Upper lobe of left lung (tissue), 6 donors: ENCODE measurements around the gene S1PR3. TPM values are rescaled to one million over a fixed set of nuclear protein-coding genes. Genes with fewer than 3 reads are reported as not detected.
A peak's percentile ranks its signal among the peaks of the same experiment; 100 is the strongest.
"Not testable (repeated sequence)": the region's sequence is repeated elsewhere in the genome, so short reads cannot be mapped to it uniquely, and the experiment has no call there.

Experiments
- ATAC-seq, 2 donors: fragments of 200-7000 bp; cut with Tn5 transposase; one replicate each; pipeline ENCODE4 v1.9.1; 2022; ENCODE audit warnings: mild to moderate bottlenecking in 2 of 2, moderate library complexity in 2 of 2; ENCODE audit not compliant: low FRiP score in 2 of 2
- DNase-seq, 2 donors: peaks; one replicate each; pipeline ENCODE4 v3.0.0-alpha.2; 2019 to 2020
- H3K27ac ChIP-seq, 4 donors: fragments of 200-600 bp; sonication (generic); one replicate each; pipeline ENCODE4 v1.5.1; 2016 to 2019
- H3K27me3 ChIP-seq, 4 donors: fragments of 200-600 bp; sonication (generic); one replicate each; pipeline ENCODE4 v1.5.1; 2017 to 2019
- H3K36me3 ChIP-seq, 4 donors: fragments of 200-600 bp; sonication (generic); one replicate each; pipeline ENCODE4 v1.5.1; 2016 to 2019
- H3K4me1 ChIP-seq, 4 donors: fragments of 200-600 bp; sonication (generic); one replicate each; pipeline ENCODE4 v1.5.1; 2018 to 2019
- H3K4me3 ChIP-seq, 4 donors: fragments of 200-600 bp; sonication (generic); one replicate each; pipeline ENCODE4 v1.5.1; 2017 to 2019; ENCODE audit warnings: mild to moderate bottlenecking in 2 of 4, moderate library complexity in 1 of 4
- H3K9me3 ChIP-seq, 4 donors: fragments of 200-600 bp; sonication (generic); one replicate each; pipeline ENCODE4 v1.5.1; 2018 to 2019
- EP300 ChIP-seq, 4 donors: sonication (generic); formaldehyde crosslinking; IDR thresholded peaks; one replicate each; pipeline ENCODE4 v1.5.1; 2017; ENCODE audit warnings: antibody characterized with exemption in 4 of 4, control low read depth in 2 of 4
- POLR2A ChIP-seq, 4 donors: fragments of 450-650 bp; IDR thresholded peaks; one replicate each; pipeline ENCODE4 v1.5.1; 2016 to 2017; ENCODE audit warnings: antibody characterized with exemption in 4 of 4, mild to moderate bottlenecking in 2 of 4
- POLR2AphosphoS5 ChIP-seq, 2 donors: sonication (generic); formaldehyde crosslinking; IDR thresholded peaks; one replicate each; pipeline ENCODE4 v1.5.1; 2017; ENCODE audit warnings: antibody characterized with exemption in 2 of 2
- WGBS, 2 donors: methylation state at CpG; one replicate each; pipeline ENCODE4 v1.1.5; 2017 to 2018; 5-methylcytosine and 5-hydroxymethylcytosine counted together
- total RNA-seq, 6 donors: library from RNA; depleted of rRNA in 4 of 6; stranded (reverse); fragments of >200 nt in 4 of 6; gene quantifications; one replicate each; pipeline versions ENCODE4 v1.1.0 to v1.2.1, GENCODE V29; 2016 to 2021
- TF ChIP-seq, protein P1 (sequence below), 6 experiments: fragments of 450-650 bp in 4 of 6; fragments of 200-600 bp in 2 of 6; sonication (generic) in 2 of 6; IDR thresholded peaks; one replicate each; pipeline ENCODE4 v1.5.1; 2016 to 2019; ENCODE audit warnings: antibody characterized with exemption in 6 of 6
- donor health status: DM: no; HTN: no; CAD: no; lungs with moderate emphysema.
- donor health status: DM: no; HTN: yes; CAD: no; lungs with severe emphysema.

The S1PR3 gene
- total RNA-seq = 10 to 100 TPM in 2 of 6 donors, 1 to 10 TPM in 4; 3.3 to 13.6 (median 5.4) TPM

DNA sequence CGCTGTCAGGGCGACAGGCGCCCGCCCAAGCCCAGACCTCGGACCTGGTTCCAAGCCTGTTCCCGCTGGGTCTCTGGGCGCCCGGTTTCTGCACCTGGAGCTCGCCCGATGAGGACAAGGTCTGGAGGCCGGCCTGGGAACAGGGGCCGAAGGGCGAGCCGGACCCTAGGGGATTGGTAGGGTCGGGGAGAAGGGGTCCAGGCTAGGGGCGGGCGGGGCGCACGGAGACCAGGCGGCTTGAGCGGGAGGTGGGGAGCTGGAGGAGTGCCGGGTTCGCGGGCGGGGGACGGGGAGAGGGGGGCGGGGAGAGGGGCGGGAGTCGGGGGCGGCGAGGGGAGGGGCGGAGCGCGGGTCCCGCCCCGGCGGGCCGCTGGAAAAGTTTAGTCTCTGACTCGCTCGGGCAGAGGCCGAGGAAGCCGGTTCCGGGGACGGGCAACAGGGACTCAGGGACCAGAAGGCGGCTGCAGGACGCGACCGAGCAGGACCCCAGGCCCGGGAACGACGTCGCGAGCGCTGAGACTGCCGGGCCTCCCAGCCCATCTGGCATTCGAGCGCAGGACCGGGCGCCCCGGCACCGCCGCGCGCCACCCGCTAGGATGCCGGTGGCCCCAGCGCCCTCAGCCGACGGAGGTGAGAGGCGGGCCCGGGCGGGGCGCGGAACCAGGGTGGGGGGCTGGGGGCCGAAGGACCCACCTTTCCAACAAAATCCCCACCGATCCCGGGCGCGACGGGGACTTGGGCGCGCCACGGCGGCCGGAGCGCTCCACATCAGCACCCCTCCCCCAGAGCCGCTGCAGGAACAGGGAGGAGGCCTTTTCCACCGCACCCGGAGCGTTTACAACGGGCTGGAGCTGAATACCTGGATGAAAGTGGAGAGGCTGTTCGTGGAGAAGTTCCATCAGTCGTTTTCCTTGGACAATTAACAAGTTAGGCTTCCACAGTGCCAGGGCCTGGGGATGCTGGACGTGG is at the start of gene S1PR3:
Gene S1PR3 (plus strand): TSS at position 403 of the 969 bp plus-strand sequence. CDS start 9,733 bp downstream, outside the sequence.
- no peaks in the 10 kb centered on the region for H3K36me3 ChIP-seq
- DNase-seq = peak; percentile 48 to 90
- peak in 1 of 2 donors; percentile 88 for ATAC-seq
- peaks cover 0 to 13% (median 0%) of the 10 kb centered on the region in 4 donors for H3K27me3 ChIP-seq
- peak within 1 kb of the TSS; percentile 66 to 81 (median 74) for H3K27ac ChIP-seq
- 3 to 5% methylated on average over 17 to 44 of the region's 94 CpGs for WGBS, 2 donors
- H3K4me1 ChIP-seq = peaks cover 7 to 28% (median 25%) of the 10 kb centered on the region in 4 donors
- TF ChIP-seq EP300 (IDR thresholded peaks at IDR 0.05) (no peak), POLR2A (IDR thresholded peaks at IDR 0.05) (peak in 1 of 4 donors; percentile 50), POLR2AphosphoS5 (IDR thresholded peaks at IDR 0.05) (peak in 1 of 2 donors; percentile 39)
- TF ChIP-seq, protein P1, sequence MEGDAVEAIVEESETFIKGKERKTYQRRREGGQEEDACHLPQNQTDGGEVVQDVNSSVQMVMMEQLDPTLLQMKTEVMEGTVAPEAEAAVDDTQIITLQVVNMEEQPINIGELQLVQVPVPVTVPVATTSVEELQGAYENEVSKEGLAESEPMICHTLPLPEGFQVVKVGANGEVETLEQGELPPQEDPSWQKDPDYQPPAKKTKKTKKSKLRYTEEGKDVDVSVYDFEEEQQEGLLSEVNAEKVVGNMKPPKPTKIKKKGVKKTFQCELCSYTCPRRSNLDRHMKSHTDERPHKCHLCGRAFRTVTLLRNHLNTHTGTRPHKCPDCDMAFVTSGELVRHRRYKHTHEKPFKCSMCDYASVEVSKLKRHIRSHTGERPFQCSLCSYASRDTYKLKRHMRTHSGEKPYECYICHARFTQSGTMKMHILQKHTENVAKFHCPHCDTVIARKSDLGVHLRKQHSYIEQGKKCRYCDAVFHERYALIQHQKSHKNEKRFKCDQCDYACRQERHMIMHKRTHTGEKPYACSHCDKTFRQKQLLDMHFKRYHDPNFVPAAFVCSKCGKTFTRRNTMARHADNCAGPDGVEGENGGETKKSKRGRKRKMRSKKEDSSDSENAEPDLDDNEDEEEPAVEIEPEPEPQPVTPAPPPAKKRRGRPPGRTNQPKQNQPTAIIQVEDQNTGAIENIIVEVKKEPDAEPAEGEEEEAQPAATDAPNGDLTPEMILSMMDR (IDR thresholded peaks at IDR 0.05) = peak in 3 of 6 experiments; percentile 6 to 34 (median 32)
- H3K9me3 ChIP-seq = no peaks in the 10 kb centered on the region
- H3K4me3 ChIP-seq = peak within 1 kb of the TSS; percentile 50 to 74 (median 67)

DNA sequence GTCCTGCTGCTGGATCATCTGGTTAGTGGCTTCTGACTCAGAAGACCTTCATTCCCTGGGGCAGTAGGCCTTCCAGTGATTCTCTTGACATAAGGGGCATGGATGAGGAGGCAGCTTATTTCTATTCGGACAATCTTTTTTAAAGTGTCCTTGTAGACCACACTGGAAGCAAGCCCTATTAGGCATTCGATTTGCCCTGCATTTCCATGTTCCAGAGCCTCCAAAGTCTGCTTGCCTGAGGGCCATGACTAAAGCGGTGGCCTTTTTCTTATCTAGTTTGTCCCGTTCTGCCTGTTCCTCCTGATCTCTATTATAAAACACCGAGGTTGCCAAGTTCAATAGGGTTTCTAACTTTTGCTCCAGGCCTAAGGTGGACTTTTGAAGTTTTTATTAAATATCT is 49.7 kb upstream of the S1PR3 start:
- not testable (repeated sequence) for H3K27me3 ChIP-seq, H3K4me3 ChIP-seq, H3K4me1 ChIP-seq, H3K36me3 ChIP-seq, DNase-seq, H3K27ac ChIP-seq, H3K9me3 ChIP-seq, ATAC-seq
- 71 to 86% methylated on average over 5 of the region's 5 CpGs for whole genome bisulfite sequencing, 2 donors

DNA sequence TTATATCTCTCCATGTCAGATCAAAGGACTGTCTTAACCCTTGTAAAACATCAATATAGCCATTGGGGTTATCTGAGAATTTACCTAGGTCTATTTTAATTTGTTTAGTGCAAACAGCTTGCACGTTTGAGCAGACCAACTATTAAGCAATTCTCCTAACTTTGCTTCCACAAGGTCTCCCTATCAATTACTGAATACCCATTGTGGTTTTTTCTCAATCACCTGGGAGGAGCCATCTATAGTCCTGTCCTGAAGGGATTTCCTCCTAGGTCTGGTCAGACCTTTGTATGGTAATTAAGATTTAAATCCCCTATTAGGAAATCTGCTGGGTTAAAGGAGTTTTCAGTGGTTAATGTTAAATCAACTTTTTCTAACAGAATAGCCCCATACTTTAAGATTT is 48.9 kb upstream of the S1PR3 start:
- Histone ChIP-seq H3K27me3 (no peaks in the 10 kb centered on the region), H3K36me3 (no peaks in the 10 kb centered on the region), H3K4me1 (no peaks in the 10 kb centered on the region), H3K9me3 (no peaks in the 10 kb centered on the region), H3K4me3 (no peak overlapping the region), H3K27ac (no peak overlapping the region)
- TF ChIP-seq POLR2A (IDR thresholded peaks at IDR 0.05) = no peak
- TF ChIP-seq, protein P1 (IDR thresholded peaks at IDR 0.05) = no peak
- TF ChIP-seq EP300 (IDR thresholded peaks at IDR 0.05) = no peak
- no peak for TF ChIP-seq POLR2AphosphoS5 (IDR thresholded peaks at IDR 0.05)
- DNase-seq (no peak), ATAC-seq (no peak)
- WGBS, 2 donors = 46 to 50% methylated on average over 1 of the region's 1 CpG

DNA sequence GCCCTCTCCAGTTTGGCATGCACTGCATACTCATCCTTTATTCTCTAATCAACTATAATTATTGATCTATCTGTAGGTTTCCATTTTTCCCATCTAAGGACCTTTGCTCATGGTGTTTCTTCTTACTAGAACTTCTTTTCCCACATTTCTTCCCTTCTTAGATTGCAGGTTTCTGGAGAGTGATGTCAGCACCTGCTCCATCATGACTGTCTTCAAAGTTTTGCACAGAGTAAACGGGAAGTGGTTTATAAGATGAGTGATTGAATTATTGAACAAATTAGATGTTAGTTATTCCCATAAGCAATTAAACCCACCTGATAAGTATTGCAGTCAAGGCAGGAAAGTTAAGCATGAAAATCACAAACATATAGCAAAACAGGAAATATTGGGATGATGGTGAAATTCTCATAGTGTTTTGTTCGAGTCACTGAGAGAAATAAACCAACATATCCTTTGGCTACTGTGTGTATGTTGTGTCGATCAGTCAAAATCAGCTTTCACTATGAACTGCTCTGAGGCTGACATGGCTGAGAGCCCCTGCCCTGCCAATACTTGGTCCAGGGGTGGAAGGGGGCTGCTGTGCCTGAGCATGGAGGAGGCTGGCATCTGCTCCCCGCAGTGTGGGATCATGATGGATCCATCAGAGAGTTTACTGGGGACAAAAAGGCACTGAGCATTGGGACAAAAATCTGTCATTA is 45.5 kb upstream of the S1PR3 start:
- H3K9me3 ChIP-seq = no peaks in the 10 kb centered on the region
- ATAC-seq = no peak
- H3K36me3 ChIP-seq = no peaks in the 10 kb centered on the region
- H3K4me3 ChIP-seq = no peak overlapping the region
- TF ChIP-seq EP300 (IDR thresholded peaks at IDR 0.05) = no peak
- no peak for TF ChIP-seq POLR2A (IDR thresholded peaks at IDR 0.05)
- TF ChIP-seq, protein P1 (IDR thresholded peaks at IDR 0.05) = no peak
- no peak for TF ChIP-seq POLR2AphosphoS5 (IDR thresholded peaks at IDR 0.05)
- no peak overlapping the region for H3K27ac ChIP-seq
- H3K27me3 ChIP-seq = no peaks in the 10 kb centered on the region
- no peak for DNase-seq
- 40 to 51% methylated on average over 4 of the region's 4 CpGs for WGBS, 2 donors
- peaks cover 6 to 9% (median 8%) of the 10 kb centered on the region in 4 donors for H3K4me1 ChIP-seq
